Measurements from ENCODE around the gene GULP1.

The GULP1 gene

DNA sequence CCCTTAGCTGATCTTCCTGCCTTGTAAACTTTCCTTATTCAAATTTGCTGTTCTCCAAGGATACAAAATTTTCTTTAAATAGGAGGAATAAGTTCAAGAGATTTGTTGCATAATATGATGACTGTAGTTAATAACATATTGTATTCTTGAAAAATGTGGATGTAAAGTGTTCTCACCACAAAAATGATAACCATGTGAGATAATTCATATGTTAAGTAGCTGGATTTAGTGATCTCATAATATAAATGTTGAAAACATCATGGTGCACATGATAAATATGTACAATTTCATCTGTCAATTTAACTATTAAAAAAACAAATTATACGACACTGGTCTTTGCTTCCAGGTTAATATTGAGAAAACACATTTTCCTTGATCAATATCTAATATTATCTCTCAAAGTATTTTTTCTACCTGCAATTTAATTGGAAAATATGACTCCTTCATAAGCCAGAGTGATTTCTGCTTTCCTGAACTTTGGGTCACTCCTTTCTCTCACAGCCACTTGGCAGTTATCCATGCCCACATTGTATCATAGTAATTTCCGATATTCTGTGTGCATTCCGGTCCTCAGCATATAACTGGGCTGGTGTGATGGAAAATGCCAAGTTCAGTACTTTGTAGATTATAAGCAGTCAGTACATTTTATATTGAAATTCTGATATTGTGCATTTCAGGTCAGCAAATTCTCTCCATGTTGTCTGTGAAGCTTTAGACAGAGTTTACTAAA is 152.6 kb downstream of the GULP1 start:
- DNase-seq (ENCODE audit: insufficient read length, low spot score) (no peak), FAIRE-seq (no peak)
- TF ChIP-seq, protein P1, sequence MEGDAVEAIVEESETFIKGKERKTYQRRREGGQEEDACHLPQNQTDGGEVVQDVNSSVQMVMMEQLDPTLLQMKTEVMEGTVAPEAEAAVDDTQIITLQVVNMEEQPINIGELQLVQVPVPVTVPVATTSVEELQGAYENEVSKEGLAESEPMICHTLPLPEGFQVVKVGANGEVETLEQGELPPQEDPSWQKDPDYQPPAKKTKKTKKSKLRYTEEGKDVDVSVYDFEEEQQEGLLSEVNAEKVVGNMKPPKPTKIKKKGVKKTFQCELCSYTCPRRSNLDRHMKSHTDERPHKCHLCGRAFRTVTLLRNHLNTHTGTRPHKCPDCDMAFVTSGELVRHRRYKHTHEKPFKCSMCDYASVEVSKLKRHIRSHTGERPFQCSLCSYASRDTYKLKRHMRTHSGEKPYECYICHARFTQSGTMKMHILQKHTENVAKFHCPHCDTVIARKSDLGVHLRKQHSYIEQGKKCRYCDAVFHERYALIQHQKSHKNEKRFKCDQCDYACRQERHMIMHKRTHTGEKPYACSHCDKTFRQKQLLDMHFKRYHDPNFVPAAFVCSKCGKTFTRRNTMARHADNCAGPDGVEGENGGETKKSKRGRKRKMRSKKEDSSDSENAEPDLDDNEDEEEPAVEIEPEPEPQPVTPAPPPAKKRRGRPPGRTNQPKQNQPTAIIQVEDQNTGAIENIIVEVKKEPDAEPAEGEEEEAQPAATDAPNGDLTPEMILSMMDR (IDR thresholded peaks at IDR 0.05; ENCODE audit: insufficient read depth, missing control alignments), result no peak

DNA sequence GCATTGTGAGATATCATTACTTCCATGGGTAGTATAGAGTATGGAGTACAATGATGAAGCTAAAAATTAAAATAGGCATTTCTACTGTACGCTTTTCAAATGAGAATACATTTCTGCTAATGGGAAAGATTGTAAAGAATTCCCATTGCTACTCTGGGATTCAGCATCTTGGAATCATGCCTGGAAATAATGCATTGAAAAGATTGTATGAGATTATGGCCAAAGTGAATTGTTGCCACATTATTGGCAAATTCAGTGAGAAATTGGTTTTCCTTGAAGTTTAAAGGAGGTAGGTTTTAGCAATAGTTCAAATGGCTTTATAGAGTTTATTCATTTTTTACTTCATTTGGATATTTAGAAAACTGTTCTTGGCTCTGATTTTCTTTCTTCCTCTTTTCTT is 157.9 kb downstream of the GULP1 start:
- DNase-seq (ENCODE audit: insufficient read length, low spot score) (no peak), FAIRE-seq (no peak)
- TF ChIP-seq, protein P1 (IDR thresholded peaks at IDR 0.05; ENCODE audit: insufficient read depth, missing control alignments), result no peak

DNA sequence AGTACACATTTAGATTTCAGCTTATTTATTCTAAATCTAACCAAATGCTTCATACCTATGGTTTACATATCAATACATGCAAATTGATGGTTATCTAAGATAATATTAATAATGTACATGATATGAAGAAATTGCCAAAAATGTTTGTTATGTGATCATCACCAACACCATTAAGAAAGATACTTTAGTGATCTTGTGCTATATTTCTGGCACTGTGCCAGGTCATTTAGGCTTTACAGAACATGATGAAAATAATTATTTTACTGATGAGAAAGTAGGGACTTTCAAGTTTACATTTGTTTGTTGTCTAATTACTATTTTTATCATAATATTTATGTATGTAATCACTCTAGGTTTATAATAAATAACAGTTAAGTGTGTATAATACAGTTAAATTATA is 158.3 kb downstream of the GULP1 start:
- FAIRE-seq, result no peak
- DNase-seq (ENCODE audit: insufficient read length, low spot score), result no peak
- TF ChIP-seq, protein P1 (IDR thresholded peaks at IDR 0.05; ENCODE audit: insufficient read depth, missing control alignments), result no peak

DNA sequence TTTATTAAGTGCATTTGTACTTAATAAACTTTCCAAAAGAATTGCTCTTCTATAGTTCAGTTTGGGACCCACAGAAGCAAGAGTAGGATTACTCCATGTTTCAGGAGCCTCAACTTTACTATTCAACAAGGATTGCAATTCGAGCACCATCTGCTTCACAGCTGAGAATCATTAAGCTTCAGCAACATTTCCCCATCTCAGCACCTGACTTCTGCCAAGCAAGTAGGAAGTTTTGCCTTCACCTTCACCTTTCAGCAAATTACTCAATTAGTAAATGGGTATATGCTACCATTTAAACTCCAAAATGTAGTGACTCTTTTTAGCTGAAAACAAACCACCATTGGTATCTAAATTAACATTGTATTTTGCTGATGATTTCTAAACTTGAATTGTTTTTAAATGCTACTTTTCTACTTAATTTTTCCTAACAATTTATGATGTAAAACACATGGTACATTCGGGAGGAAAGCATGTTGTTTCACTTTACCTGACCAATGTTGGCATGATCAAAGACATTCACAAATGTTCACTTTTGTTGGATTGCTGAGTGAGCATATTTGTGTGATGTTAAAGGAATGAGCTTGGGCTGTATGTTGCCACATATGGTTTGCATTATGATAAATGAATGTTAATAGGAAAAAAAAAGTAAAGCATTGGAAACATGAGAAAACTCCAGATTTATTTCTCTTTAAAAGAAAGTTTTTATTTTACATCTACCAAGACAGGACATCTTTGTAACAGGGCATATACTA is 159.2 kb downstream of the GULP1 start:
- no peak for FAIRE-seq

DNA sequence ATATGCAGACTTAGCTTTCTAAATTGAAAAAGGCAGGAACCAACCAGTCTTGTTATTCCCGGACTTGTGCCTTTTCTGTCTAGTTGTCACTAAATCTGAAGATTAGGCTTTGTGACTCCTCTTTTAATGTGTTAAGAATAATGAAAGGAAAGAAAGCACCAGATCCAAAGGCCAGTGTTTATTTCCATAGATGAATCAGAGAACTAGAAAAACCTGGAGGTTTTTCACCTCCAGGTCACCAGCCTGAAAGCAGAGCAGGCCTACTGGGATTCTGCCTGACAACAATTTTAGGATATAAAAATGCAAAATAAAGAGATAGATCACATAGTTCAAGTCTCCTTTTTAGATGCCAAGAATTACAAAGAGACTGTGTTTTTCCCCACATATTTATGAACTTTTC is 160.4 kb downstream of the GULP1 start:
- FAIRE-seq (no peak), DNase-seq (ENCODE audit: insufficient read length, low spot score) (no peak)

More for the DNA sequence above, 159.2 kb downstream of the GULP1 start:
- no peak for DNase-seq (ENCODE audit: insufficient read length, low spot score)
- TF ChIP-seq, protein P1 (IDR thresholded peaks at IDR 0.05; ENCODE audit: insufficient read depth, missing control alignments), result no peak

GRCh38 chr2:188456114-188456909 is 164.6 kb downstream of the GULP1 start:
- TF ChIP-seq, protein P1 (IDR thresholded peaks at IDR 0.05; ENCODE audit: insufficient read depth, missing control alignments), result no peak
- DNase-seq (ENCODE audit: insufficient read length, low spot score) (no peak), FAIRE-seq (no peak)

More for the DNA sequence above, 160.4 kb downstream of the GULP1 start:
- TF ChIP-seq, protein P1 (IDR thresholded peaks at IDR 0.05; ENCODE audit: insufficient read depth, missing control alignments), result no peak

All from D721Med (cell line).